Tibial artery (tissue), 4 donors: ENCODE data around the gene TBC1D4.

ENCODE experiments used
- DNase-seq, 2 donors: peaks; one replicate each; pipeline ENCODE4 v3.0.0-alpha.2; 2019
- H3K27ac ChIP-seq, 2 donors: fragments of 200-600 bp; sonication (generic) in 1 of 2; 1 replicate in 1 of 2; 2 replicates in 1 of 2; pipeline ENCODE4 v1.5.1; 2018 to 2019; ENCODE audit warnings: mild to moderate bottlenecking in 1 of 2
- H3K27me3 ChIP-seq, 2 donors: fragments of 200-600 bp; sonication (generic) in 1 of 2; one replicate each; pipeline versions ENCODE4 v1.5.1 to v1.6.0; 2016 to 2019
- H3K36me3 ChIP-seq, 3 donors: fragments of 200-600 bp; sonication (generic) in 2 of 3; one replicate each; pipeline ENCODE4 v1.5.1; 2016 to 2019; ENCODE audit warnings: mild to moderate bottlenecking in 2 of 3
- H3K4me1 ChIP-seq, 4 donors: fragments of 200-600 bp; sonication (generic) in 2 of 4; 1 replicate in 3 of 4; 2 replicates in 1 of 4; pipeline ENCODE4 v1.5.1; 2016 to 2019
- H3K4me3 ChIP-seq, 2 donors: fragments of 200-600 bp; sonication (generic) in 1 of 2; 1 replicate in 1 of 2; 2 replicates in 1 of 2; pipeline ENCODE4 v1.5.1; 2018 to 2019; ENCODE audit warnings: mild to moderate bottlenecking in 2 of 2
- H3K9me3 ChIP-seq, 3 donors: fragments of 200-600 bp; sonication (generic) in 1 of 3; one replicate each; pipeline ENCODE4 v1.5.1; 2016 to 2019
- CTCF ChIP-seq, 2 experiments: fragments of 200-600 bp in 1 of 2; fragments of 450-650 bp in 1 of 2; IDR thresholded peaks; one replicate each; pipeline ENCODE4 v1.5.1; 2017 to 2019; ENCODE audit warnings: antibody characterized with exemption in 2 of 2, mild to moderate bottlenecking in 1 of 2, moderate library complexity in 1 of 2
- intact Hi-C: fragments of 100-400 bp; cut with DNase I; formaldehyde crosslinking; loops from one replicate; pipeline ENCODE4 v1.15.0; 2023; ENCODE audit warnings: low total_unique reads

Gene TBC1D4

GRCh38 chr13:75426421-75426820 lies 55.5 kb downstream of the TBC1D4 start:
- intact Hi-C loops: no loop called here
- no peak for DNase-seq
- H3K4me1 ChIP-seq: no peaks in the 10 kb centered on the region
- H3K36me3 ChIP-seq: no peaks in the 10 kb centered on the region
- no peaks in the 10 kb centered on the region for H3K27me3 ChIP-seq
- TF ChIP-seq CTCF (IDR thresholded peaks at IDR 0.05): no peak
- H3K9me3 ChIP-seq: no peaks in the 10 kb centered on the region
- no peak overlapping the region for H3K4me3 ChIP-seq
- H3K27ac ChIP-seq: no peak overlapping the region

- no peaks in the 10 kb centered on the region for H3K36me3 ChIP-seq
- H3K9me3 ChIP-seq: no peaks in the 10 kb centered on the region
- TF ChIP-seq CTCF (IDR thresholded peaks at IDR 0.05): no peak
- H3K4me1 ChIP-seq: no peaks in the 10 kb centered on the region
- no peak overlapping the region for H3K27ac ChIP-seq
- intact Hi-C loops: no loop called here
- no peak overlapping the region for H3K4me3 ChIP-seq
- DNase-seq: no peak
- H3K27me3 ChIP-seq: no peaks in the 10 kb centered on the region
Observed at GRCh38 chr13:75425216-75426009, 56.6 kb downstream of the TBC1D4 start.

- no peak for DNase-seq
- Histone ChIP-seq H3K36me3 (no peaks in the 10 kb centered on the region), H3K4me1 (peaks cover 0 to 12% (median 0%) of the 10 kb centered on the region in 4 donors), H3K4me3 (no peak overlapping the region), H3K9me3 (no peaks in the 10 kb centered on the region), H3K27ac (no peak overlapping the region), H3K27me3 (no peaks in the 10 kb centered on the region)
- TF ChIP-seq CTCF (IDR thresholded peaks at IDR 0.05): no peak
- intact Hi-C loops: no loop called here
Observed at GRCh38 chr13:75423946-75424345, 58.0 kb downstream of the TBC1D4 start.

GRCh38 chr13:75422028-75422427 lies 59.9 kb downstream of the TBC1D4 start:
- TF ChIP-seq CTCF (IDR thresholded peaks at IDR 0.05): no peak
- intact Hi-C loops: no loop called here
- Histone ChIP-seq H3K4me1 (peaks cover 0 to 27% (median 4%) of the 10 kb centered on the region in 4 donors), H3K27ac (no peak overlapping the region), H3K9me3 (no peaks in the 10 kb centered on the region), H3K27me3 (no peaks in the 10 kb centered on the region), H3K4me3 (no peak overlapping the region), H3K36me3 (no peaks in the 10 kb centered on the region)
- DNase-seq: no peak

GRCh38 chr13:75421133-75421532 lies 60.8 kb downstream of the TBC1D4 start:
- no peak for DNase-seq
- no peak overlapping the region for H3K4me3 ChIP-seq
- H3K4me1 ChIP-seq: peaks cover 0 to 36% (median 13%) of the 10 kb centered on the region in 4 donors
- no peak for TF ChIP-seq CTCF (IDR thresholded peaks at IDR 0.05)
- no peaks in the 10 kb centered on the region for H3K27me3 ChIP-seq
- intact Hi-C loops: no loop called here
- no peaks in the 10 kb centered on the region for H3K9me3 ChIP-seq
- no peak overlapping the region for H3K27ac ChIP-seq
- no peaks in the 10 kb centered on the region for H3K36me3 ChIP-seq
